Measurements from ENCODE around the gene SLC16A10. TPM values are rescaled to one million over a fixed set of nuclear protein-coding genes. Genes with fewer than 3 reads are reported as not detected.

SLC16A10 gene
- total and polyA plus RNA-seq, 2 donors from 2014 or later, result 3.7 to 5.9 TPM

DNA sequence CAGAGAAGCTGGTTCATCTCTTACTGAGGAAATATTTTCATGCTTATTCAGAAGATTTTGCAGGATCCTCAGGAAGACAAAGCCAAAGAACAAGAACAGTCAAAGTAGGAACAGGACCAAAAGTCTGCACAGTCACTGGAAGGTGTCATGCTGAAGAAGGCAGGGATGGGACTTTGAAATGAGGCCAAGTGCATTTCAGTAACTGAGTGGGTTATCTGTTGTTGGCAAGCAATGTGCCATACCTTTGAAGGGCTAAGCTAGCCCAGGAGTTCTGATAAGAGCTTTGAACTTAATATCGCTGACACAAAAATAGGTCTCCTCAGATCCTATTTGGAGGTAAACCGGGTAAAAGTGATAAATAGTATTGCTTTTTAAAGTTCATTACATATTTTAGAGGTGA, 31.5 kb downstream of the SLC16A10 start:
- no peak overlapping the region for H3K4me3 ChIP-seq (ENCODE audit: low read length in 3 of 3)
- no peak overlapping the region for H3K27ac ChIP-seq (ENCODE audit: low read depth in 2 of 2, low read length in 2 of 2)
- H3K4me1 ChIP-seq (ENCODE audit: control insufficient read depth in 2 of 3, insufficient read depth in 2 of 3, low read depth in 1 of 3, low read length in 3 of 3), result peaks cover 0 to 21% (median 10%) of the 10 kb centered on the region in 3 donors
- H3K27me3 ChIP-seq (ENCODE audit: control insufficient read depth, insufficient read depth, low read length), result no peaks in the 10 kb centered on the region
- no peaks in the 10 kb centered on the region for H3K36me3 ChIP-seq (ENCODE audit: control insufficient read depth in 2 of 3, insufficient read depth in 3 of 3, low read length in 3 of 3)
- DNase-seq (no peak), FAIRE-seq (no peak)
- no peaks in the 10 kb centered on the region for H3K9me3 ChIP-seq (ENCODE audit: control insufficient read depth in 2 of 3, insufficient read depth in 1 of 3, low read length in 3 of 3)
- intact Hi-C loops (cut with DNase I), result no loop called here
- no peak for TF ChIP-seq CTCF (IDR thresholded peaks at IDR 0.05; ENCODE audit: borderline replicate concordance, extremely low read depth, insufficient read depth)
- no peak overlapping the region for H3K9ac ChIP-seq (ENCODE audit: low read length in 3 of 3)

GRCh38 chr6:111119571-111120329, 32.4 kb downstream of the SLC16A10 start:
- no peak for FAIRE-seq
- Histone ChIP-seq H3K9me3 (ENCODE audit: control insufficient read depth in 2 of 3, insufficient read depth in 1 of 3, low read length in 3 of 3) (no peaks in the 10 kb centered on the region), H3K4me3 (ENCODE audit: low read length in 3 of 3) (no peak overlapping the region), H3K9ac (ENCODE audit: low read length in 3 of 3) (no peak overlapping the region), H3K4me1 (ENCODE audit: control insufficient read depth in 2 of 3, insufficient read depth in 2 of 3, low read depth in 1 of 3, low read length in 3 of 3) (peaks cover 0 to 18% (median 10%) of the 10 kb centered on the region in 3 donors), H3K27me3 (ENCODE audit: control insufficient read depth, insufficient read depth, low read length) (no peaks in the 10 kb centered on the region), H3K36me3 (ENCODE audit: control insufficient read depth in 2 of 3, insufficient read depth in 3 of 3, low read length in 3 of 3) (no peaks in the 10 kb centered on the region), H3K27ac (ENCODE audit: low read depth in 2 of 2, low read length in 2 of 2) (no peak overlapping the region)
- intact Hi-C loops (cut with DNase I), result no loop called here
- DNase-seq, result no peak
- TF ChIP-seq CTCF (IDR thresholded peaks at IDR 0.05; ENCODE audit: borderline replicate concordance, extremely low read depth, insufficient read depth), result no peak

GRCh38 chr6:111121789-111122350, 34.6 kb downstream of the SLC16A10 start:
- intact Hi-C loops (cut with DNase I), result no loop called here
- FAIRE-seq, result no peak
- TF ChIP-seq CTCF (IDR thresholded peaks at IDR 0.05; ENCODE audit: borderline replicate concordance, extremely low read depth, insufficient read depth), result no peak

More at GRCh38 chr6:111121789-111122350, 34.6 kb downstream of the SLC16A10 start:
- Histone ChIP-seq H3K27ac (ENCODE audit: low read depth in 2 of 2, low read length in 2 of 2) (peak overlapping the region in 1 of 2 donors; percentile 37), H3K9ac (ENCODE audit: low read length in 3 of 3) (no peak overlapping the region), H3K36me3 (ENCODE audit: control insufficient read depth in 2 of 3, insufficient read depth in 3 of 3, low read length in 3 of 3) (no peaks in the 10 kb centered on the region), H3K27me3 (ENCODE audit: control insufficient read depth, insufficient read depth, low read length) (no peaks in the 10 kb centered on the region), H3K4me1 (ENCODE audit: control insufficient read depth in 2 of 3, insufficient read depth in 2 of 3, low read depth in 1 of 3, low read length in 3 of 3) (peaks cover 0 to 18% (median 10%) of the 10 kb centered on the region in 3 donors), H3K9me3 (ENCODE audit: control insufficient read depth in 2 of 3, insufficient read depth in 1 of 3, low read length in 3 of 3) (no peaks in the 10 kb centered on the region), H3K4me3 (ENCODE audit: low read length in 3 of 3) (no peak overlapping the region)
- no peak for DNase-seq
